ENCODE data around the gene MRPL51.

Gene MRPL51

DNA sequence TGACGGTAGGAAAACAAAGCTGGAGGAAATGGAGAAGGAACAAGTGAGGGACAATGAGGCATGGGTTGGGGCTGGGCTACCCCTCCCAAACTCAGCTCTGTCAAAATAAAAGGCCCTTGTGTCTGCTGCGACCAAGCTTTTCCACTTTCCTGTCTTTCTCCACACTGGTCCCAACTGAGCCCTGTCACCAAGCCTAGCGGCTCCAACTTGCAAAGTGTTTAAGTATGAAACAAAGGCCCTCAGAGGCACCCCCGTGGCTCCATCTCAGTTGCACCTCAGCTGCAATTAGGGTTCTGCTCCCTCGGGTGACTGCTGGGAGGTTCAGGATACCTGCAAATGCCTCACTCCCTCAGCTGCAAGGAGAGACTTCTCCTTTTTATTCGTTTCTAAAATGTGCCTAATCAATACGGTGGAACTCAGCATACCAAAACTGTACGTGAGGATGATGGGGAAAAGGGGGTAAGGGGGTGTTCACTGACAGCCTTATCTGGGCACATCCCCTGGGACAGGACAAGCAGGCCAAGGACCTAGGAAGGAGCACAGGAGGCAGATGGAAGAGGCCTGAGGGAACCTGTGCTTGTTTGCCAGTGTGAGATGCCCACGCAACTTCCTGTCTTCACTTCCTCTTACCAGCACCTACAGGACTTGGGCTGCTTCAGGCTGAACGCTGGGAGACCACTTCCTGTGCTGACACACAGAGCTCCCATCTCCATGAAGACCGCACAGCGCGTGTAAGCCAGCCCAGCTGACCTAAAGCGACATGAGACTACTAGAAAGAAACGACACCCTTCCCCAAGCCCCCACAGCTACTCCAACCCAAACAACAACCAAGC is 31.4 kb downstream of the MRPL51 start:
- H3K27me3 ChIP-seq (replicated peaks; ENCODE audit: control insufficient read depth, insufficient read depth, low read length) = no peaks in the 10 kb centered on the region
- H3K4me3 ChIP-seq (replicated peaks; ENCODE audit: low read depth, low read length) = no peak overlapping the region
- DNase-seq (ENCODE audit: extremely low read depth, insufficient read length) = peak; percentile 81
- TF ChIP-seq, protein P1, sequence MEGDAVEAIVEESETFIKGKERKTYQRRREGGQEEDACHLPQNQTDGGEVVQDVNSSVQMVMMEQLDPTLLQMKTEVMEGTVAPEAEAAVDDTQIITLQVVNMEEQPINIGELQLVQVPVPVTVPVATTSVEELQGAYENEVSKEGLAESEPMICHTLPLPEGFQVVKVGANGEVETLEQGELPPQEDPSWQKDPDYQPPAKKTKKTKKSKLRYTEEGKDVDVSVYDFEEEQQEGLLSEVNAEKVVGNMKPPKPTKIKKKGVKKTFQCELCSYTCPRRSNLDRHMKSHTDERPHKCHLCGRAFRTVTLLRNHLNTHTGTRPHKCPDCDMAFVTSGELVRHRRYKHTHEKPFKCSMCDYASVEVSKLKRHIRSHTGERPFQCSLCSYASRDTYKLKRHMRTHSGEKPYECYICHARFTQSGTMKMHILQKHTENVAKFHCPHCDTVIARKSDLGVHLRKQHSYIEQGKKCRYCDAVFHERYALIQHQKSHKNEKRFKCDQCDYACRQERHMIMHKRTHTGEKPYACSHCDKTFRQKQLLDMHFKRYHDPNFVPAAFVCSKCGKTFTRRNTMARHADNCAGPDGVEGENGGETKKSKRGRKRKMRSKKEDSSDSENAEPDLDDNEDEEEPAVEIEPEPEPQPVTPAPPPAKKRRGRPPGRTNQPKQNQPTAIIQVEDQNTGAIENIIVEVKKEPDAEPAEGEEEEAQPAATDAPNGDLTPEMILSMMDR (IDR thresholded peaks at IDR 0.05; ENCODE audit: insufficient read depth, low read length, poor library complexity, severe bottlenecking) = no peak
- H3K36me3 ChIP-seq (ENCODE audit: control insufficient read depth, insufficient read depth, low read length) = peaks cover 55% of the 10 kb centered on the region

DNA sequence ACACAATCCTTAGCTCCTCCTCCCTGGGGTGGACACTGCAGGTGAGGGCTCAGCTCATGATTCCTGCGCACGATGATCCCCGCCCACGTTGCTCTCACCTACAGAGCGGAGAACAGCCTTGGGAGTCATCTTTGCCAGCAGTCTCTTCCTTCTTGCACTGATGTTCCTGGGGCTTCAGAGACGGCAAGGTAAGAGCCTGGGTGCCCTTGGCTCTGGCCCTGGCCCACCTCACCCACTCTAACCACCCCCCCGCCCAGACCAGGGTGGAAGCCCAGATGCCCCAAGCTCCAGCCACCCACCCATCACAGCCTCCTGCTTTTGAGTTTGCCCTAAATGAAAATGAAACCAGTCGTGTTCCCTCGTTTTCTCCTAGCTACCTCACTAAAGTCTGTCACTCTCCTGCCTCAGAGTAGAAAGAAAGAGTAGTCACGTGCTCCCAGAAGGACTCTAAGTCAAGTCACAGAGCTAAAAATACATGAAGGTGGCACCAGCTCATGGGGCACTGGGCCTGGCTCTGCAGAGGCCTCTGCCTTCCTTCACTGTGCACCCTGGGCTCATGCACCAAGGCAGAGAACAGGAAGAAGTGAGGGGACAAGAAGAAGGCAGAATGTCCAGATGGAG is 32.2 kb downstream of the MRPL51 start:
- H3K4me3 ChIP-seq (replicated peaks; ENCODE audit: low read depth, low read length) = no peak overlapping the region
- TF ChIP-seq, protein P1 (IDR thresholded peaks at IDR 0.05; ENCODE audit: insufficient read depth, low read length, poor library complexity, severe bottlenecking) = no peak
- no peak for DNase-seq (ENCODE audit: extremely low read depth, insufficient read length)
- peaks cover 49% of the 10 kb centered on the region for H3K36me3 ChIP-seq (ENCODE audit: control insufficient read depth, insufficient read depth, low read length)
- H3K27me3 ChIP-seq (replicated peaks; ENCODE audit: control insufficient read depth, insufficient read depth, low read length) = no peaks in the 10 kb centered on the region

DNA sequence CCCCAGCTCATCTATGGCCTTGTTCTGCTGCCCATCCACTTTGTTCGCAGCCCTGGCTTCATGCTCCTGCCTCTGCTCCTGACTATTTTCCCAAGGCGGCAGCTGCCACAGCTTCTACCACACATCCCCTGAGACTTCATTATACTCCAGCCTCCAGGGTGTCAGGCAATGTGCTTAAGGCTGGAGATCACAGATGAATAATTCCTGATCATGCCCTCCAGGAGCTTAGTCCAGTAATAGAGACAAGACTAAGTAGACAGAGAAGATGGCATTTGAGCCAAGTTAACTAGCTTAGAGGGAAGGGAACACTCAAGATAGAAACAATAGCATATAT is 34.1 kb downstream of the MRPL51 start:
- no peak overlapping the region for H3K4me3 ChIP-seq (replicated peaks; ENCODE audit: low read depth, low read length)
- no peaks in the 10 kb centered on the region for H3K27me3 ChIP-seq (replicated peaks; ENCODE audit: control insufficient read depth, insufficient read depth, low read length)
- peaks cover 39% of the 10 kb centered on the region for H3K36me3 ChIP-seq (ENCODE audit: control insufficient read depth, insufficient read depth, low read length)
- TF ChIP-seq, protein P1 (IDR thresholded peaks at IDR 0.05; ENCODE audit: insufficient read depth, low read length, poor library complexity, severe bottlenecking) = no peak
- no peak for DNase-seq (ENCODE audit: extremely low read depth, insufficient read length)

DNA sequence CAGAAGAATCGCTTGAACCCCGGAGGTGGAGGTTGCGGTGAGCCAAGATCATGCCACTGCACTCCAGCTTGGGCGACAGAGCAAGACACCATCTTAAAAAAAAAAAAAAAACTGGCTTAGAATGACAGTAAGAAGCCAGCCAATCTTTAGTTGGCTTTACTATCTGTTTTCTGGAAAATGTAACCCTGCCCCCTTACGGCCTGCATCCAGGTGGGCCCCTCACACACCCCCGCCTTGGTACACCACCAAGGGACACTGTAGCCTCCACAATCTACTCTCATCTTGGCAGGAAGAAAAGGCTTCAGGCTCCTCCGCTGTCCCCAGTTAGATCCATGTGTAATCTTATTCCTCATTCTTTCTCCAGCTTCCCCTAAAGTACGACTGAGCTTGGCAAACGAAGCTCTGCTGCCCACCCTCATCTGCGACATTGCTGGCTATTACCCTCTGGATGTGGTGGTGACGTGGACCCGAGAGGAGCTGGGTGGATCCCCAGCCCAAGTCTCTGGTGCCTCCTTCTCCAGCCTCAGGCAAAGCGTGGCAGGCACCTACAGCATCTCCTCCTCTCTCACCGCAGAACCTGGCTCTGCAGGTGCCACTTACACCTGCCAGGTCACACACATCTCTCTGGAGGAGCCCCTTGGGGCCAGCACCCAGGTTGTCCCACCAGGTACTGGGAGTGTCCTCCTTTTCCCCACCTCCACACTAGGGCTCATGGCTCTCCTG is 34.6 kb downstream of the MRPL51 start:
- H3K4me3 ChIP-seq (replicated peaks; ENCODE audit: low read depth, low read length) = no peak overlapping the region
- H3K36me3 ChIP-seq (ENCODE audit: control insufficient read depth, insufficient read depth, low read length) = peaks cover 36% of the 10 kb centered on the region
- H3K27me3 ChIP-seq (replicated peaks; ENCODE audit: control insufficient read depth, insufficient read depth, low read length) = no peaks in the 10 kb centered on the region
- TF ChIP-seq, protein P1 (IDR thresholded peaks at IDR 0.05; ENCODE audit: insufficient read depth, low read length, poor library complexity, severe bottlenecking) = no peak
- no peak for DNase-seq (ENCODE audit: extremely low read depth, insufficient read length)

DNA sequence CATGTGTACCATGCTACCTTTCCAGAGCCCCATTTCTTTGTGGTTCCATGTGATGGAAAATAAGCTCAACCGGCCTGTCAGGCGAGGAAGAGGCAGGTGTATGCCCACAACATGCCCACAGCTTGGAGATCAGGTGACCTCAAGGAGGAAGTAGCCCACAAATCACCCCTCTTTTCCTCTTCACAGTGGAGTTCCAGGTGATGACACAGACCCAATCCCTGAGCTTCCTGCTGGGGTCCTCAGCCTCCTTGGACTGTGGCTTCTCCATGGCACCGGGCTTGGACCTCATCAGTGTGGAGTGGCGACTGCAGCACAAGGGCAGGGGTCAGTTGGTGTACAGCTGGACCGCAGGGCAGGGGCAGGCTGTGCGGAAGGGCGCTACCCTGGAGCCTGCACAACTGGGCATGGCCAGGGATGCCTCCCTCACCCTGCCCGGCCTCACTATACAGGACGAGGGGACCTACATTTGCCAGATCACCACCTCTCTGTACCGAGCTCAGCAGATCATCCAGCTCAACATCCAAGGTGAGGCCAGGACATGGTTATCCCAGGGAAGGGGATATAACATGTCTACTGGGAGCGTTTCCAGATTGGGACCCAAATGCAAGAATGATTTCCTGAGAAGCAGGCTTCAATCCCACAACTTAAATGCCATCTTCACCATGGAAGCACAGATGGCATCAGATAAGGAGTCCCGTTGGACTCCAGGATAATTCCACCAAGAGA is 35.7 kb downstream of the MRPL51 start:
- TF ChIP-seq, protein P1 (IDR thresholded peaks at IDR 0.05; ENCODE audit: insufficient read depth, low read length, poor library complexity, severe bottlenecking) = no peak
- DNase-seq (ENCODE audit: extremely low read depth, insufficient read length) = no peak
- Histone ChIP-seq H3K27me3 (replicated peaks; ENCODE audit: control insufficient read depth, insufficient read depth, low read length) (no peaks in the 10 kb centered on the region), H3K4me3 (replicated peaks; ENCODE audit: low read depth, low read length) (no peak overlapping the region), H3K36me3 (ENCODE audit: control insufficient read depth, insufficient read depth, low read length) (peaks cover 30% of the 10 kb centered on the region)
